Measurements from ENCODE around the gene MEIS2.

MEIS2 gene

DNA sequence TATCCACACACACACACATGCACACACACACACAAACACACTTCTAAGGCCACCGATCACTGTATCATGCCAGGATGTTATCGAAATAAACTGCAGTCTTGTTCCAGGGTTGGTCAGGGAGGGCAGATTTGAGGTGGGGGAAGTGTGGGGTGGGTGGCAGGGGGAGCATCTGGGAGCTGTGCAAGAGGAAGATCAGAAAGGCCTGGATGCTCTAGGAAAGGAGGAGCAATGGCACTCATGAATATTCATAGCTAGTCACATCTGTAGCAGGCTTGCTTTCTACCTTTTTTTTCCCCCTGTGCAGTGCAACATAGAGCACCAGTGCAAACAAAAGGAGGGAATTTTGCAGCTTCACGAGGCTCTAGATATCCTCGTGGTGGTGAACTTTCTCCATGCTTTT is 84.9 kb downstream of the MEIS2 start:
- no peaks in the 10 kb centered on the region for H3K36me3 ChIP-seq (ENCODE audit: control insufficient read depth, insufficient read depth, low read length)
- no peak for DNase-seq
- no peaks in the 10 kb centered on the region for H3K27me3 ChIP-seq (replicated peaks; ENCODE audit: control insufficient read depth, insufficient read depth, low read length, poor library complexity, severe bottlenecking)
- no peaks in the 10 kb centered on the region for H3K9me3 ChIP-seq (ENCODE audit: control insufficient read depth, low read length)
- H3K4me1 ChIP-seq (ENCODE audit: control insufficient read depth, insufficient read depth, low read length, poor library complexity, severe bottlenecking) = no peaks in the 10 kb centered on the region
- H3K4me3 ChIP-seq (ENCODE audit: insufficient read depth, low read depth, low read length, poor library complexity, severe bottlenecking) = no peak overlapping the region
- no peak overlapping the region for H3K27ac ChIP-seq (ENCODE audit: insufficient read depth, low read length, poor library complexity, severe bottlenecking)

DNA sequence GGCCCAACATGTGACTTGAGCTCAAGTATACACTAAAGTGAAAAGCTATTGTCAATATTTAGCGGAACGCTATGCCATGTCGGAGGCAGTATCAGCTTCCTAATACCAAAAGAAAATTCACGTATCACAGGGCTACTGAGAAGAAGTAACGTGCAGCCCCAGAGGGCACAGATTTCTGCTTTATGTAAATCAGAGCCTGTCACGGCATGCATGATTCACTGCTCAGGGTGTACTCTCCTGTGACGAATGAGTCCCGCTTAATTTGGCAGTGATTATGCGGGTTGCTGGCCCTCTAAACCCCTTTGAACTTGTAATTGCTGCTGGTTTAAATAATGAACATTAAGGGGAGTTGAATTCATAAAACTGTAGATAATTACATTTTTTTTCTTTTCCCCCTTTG is 85.3 kb downstream of the MEIS2 start:
- no peak for DNase-seq
- H3K27me3 ChIP-seq (replicated peaks; ENCODE audit: control insufficient read depth, insufficient read depth, low read length, poor library complexity, severe bottlenecking) = no peaks in the 10 kb centered on the region
- no peaks in the 10 kb centered on the region for H3K36me3 ChIP-seq (ENCODE audit: control insufficient read depth, insufficient read depth, low read length)
- H3K27ac ChIP-seq (ENCODE audit: insufficient read depth, low read length, poor library complexity, severe bottlenecking) = no peak overlapping the region
- no peaks in the 10 kb centered on the region for H3K9me3 ChIP-seq (ENCODE audit: control insufficient read depth, low read length)
- H3K4me1 ChIP-seq (ENCODE audit: control insufficient read depth, insufficient read depth, low read length, poor library complexity, severe bottlenecking) = no peaks in the 10 kb centered on the region
- H3K4me3 ChIP-seq (ENCODE audit: insufficient read depth, low read depth, low read length, poor library complexity, severe bottlenecking) = no peak overlapping the region

DNA sequence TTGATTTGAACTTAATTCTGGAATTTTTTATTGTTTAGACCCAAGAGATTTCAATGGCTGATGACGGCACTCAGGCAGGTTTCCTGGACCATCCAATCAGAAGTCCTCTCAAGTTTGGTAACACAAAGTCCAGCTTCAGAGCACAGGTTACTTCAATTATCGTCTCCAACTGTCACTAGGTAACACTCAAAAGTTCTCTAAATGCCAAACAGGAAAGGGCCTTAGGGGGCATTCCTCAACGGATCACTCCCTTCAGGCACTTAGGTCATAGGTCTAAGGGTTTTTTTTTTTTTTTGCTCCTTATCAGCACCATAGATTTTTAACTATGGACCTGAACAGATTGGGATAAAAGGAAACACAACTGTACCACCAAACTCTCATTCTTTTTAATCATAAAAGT is 85.8 kb downstream of the MEIS2 start:
- H3K9me3 ChIP-seq (ENCODE audit: control insufficient read depth, low read length) = no peaks in the 10 kb centered on the region
- no peaks in the 10 kb centered on the region for H3K4me1 ChIP-seq (ENCODE audit: control insufficient read depth, insufficient read depth, low read length, poor library complexity, severe bottlenecking)
- no peaks in the 10 kb centered on the region for H3K27me3 ChIP-seq (replicated peaks; ENCODE audit: control insufficient read depth, insufficient read depth, low read length, poor library complexity, severe bottlenecking)
- no peak overlapping the region for H3K27ac ChIP-seq (ENCODE audit: insufficient read depth, low read length, poor library complexity, severe bottlenecking)
- H3K4me3 ChIP-seq (ENCODE audit: insufficient read depth, low read depth, low read length, poor library complexity, severe bottlenecking) = no peak overlapping the region
- DNase-seq = no peak
- no peaks in the 10 kb centered on the region for H3K36me3 ChIP-seq (ENCODE audit: control insufficient read depth, insufficient read depth, low read length)

DNA sequence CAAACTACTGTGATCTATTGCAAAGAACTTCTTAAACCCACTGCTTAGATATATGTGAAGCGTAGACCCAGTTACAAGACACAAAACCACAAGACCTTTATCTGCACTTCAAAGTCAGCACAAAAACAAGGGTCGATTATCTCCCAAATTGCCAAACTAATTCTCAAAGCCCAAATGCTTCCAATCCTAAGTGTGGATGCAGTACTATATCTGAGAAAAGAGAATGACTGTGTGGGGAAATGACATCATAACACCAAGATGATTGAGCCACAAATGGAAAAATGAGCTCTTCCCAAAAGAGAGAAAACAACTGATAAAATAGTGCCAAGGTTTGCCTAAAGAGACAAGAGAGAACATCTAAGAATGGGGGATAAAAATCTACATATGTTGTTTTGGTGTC is 86.2 kb downstream of the MEIS2 start:
- no peak overlapping the region for H3K27ac ChIP-seq (ENCODE audit: insufficient read depth, low read length, poor library complexity, severe bottlenecking)
- no peak for DNase-seq
- H3K4me3 ChIP-seq (ENCODE audit: insufficient read depth, low read depth, low read length, poor library complexity, severe bottlenecking) = no peak overlapping the region
- no peaks in the 10 kb centered on the region for H3K9me3 ChIP-seq (ENCODE audit: control insufficient read depth, low read length)
- no peaks in the 10 kb centered on the region for H3K4me1 ChIP-seq (ENCODE audit: control insufficient read depth, insufficient read depth, low read length, poor library complexity, severe bottlenecking)
- no peaks in the 10 kb centered on the region for H3K27me3 ChIP-seq (replicated peaks; ENCODE audit: control insufficient read depth, insufficient read depth, low read length, poor library complexity, severe bottlenecking)
- no peaks in the 10 kb centered on the region for H3K36me3 ChIP-seq (ENCODE audit: control insufficient read depth, insufficient read depth, low read length)

DNA sequence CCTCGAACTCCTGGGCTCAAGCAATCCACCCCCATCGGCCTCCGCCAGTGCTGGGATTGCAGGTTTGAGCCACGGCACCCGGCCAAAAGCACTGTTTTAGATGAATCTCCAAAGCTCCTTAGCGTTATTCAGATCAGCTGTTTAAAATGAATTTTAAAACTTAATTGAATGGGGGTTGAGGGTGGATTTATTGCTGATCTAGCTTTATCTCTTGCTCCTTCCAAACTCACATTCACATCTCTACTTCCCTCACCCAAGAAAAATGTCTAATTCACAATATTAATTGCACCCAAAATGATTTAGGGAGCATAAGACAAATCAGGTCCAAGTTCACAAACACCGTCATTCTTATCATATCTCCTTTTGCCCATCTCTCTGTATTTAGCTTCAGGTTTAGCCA is 89.8 kb downstream of the MEIS2 start:
- H3K27ac ChIP-seq (ENCODE audit: insufficient read depth, low read length, poor library complexity, severe bottlenecking) = no peak overlapping the region
- no peaks in the 10 kb centered on the region for H3K27me3 ChIP-seq (replicated peaks; ENCODE audit: control insufficient read depth, insufficient read depth, low read length, poor library complexity, severe bottlenecking)
- no peaks in the 10 kb centered on the region for H3K36me3 ChIP-seq (ENCODE audit: control insufficient read depth, insufficient read depth, low read length)
- no peak overlapping the region for H3K4me3 ChIP-seq (ENCODE audit: insufficient read depth, low read depth, low read length, poor library complexity, severe bottlenecking)
- no peak for DNase-seq
- no peaks in the 10 kb centered on the region for H3K9me3 ChIP-seq (ENCODE audit: control insufficient read depth, low read length)
- H3K4me1 ChIP-seq (ENCODE audit: control insufficient read depth, insufficient read depth, low read length, poor library complexity, severe bottlenecking) = no peaks in the 10 kb centered on the region

DNA sequence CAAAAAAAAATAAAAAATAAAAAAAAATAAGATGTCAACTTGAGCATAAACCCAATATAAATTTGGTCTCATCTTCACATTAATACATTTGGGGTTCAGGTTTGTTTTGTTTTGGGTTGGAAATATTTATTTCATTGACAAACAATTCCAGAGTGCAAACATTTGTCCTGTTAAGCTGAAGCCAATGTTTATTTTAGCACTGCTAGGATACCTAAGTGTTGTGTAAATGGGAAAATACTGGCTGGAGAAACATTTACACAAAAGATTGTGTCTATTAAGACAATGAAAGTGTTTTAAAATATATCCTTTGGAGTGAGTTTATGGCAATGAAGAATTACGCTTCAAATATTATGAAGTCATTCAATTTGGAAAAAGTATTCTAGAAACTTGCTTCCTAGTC is 91.1 kb downstream of the MEIS2 start:
- H3K4me3 ChIP-seq (ENCODE audit: insufficient read depth, low read depth, low read length, poor library complexity, severe bottlenecking) = no peak overlapping the region
- H3K9me3 ChIP-seq (ENCODE audit: control insufficient read depth, low read length) = no peaks in the 10 kb centered on the region
- H3K27ac ChIP-seq (ENCODE audit: insufficient read depth, low read length, poor library complexity, severe bottlenecking) = no peak overlapping the region
- H3K27me3 ChIP-seq (replicated peaks; ENCODE audit: control insufficient read depth, insufficient read depth, low read length, poor library complexity, severe bottlenecking) = no peaks in the 10 kb centered on the region
- H3K36me3 ChIP-seq (ENCODE audit: control insufficient read depth, insufficient read depth, low read length) = no peaks in the 10 kb centered on the region
- no peak for DNase-seq
- H3K4me1 ChIP-seq (ENCODE audit: control insufficient read depth, insufficient read depth, low read length, poor library complexity, severe bottlenecking) = no peaks in the 10 kb centered on the region

DNA sequence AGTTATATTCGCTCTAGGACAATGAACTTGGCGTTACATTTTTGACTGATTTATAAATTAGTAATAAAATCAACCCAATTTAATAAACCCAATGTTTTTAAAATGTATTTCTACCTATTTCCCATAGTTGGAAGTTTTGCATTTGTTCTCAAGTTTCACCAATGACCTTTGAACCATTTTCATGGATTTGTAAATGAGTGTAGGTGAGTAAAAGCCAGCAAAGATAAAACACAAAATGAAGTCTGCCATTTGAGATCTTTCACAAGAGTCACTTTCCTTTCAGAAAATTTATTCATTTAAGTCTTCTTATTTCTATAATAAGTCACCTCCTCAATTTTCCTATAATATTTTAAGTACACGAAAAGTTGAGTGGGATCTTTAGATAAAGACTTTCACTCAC is 92.1 kb downstream of the MEIS2 start:
- H3K4me3 ChIP-seq (ENCODE audit: insufficient read depth, low read depth, low read length, poor library complexity, severe bottlenecking) = no peak overlapping the region
- no peaks in the 10 kb centered on the region for H3K9me3 ChIP-seq (ENCODE audit: control insufficient read depth, low read length)
- no peaks in the 10 kb centered on the region for H3K36me3 ChIP-seq (ENCODE audit: control insufficient read depth, insufficient read depth, low read length)
- H3K27me3 ChIP-seq (replicated peaks; ENCODE audit: control insufficient read depth, insufficient read depth, low read length, poor library complexity, severe bottlenecking) = no peaks in the 10 kb centered on the region
- DNase-seq = no peak
- no peak overlapping the region for H3K27ac ChIP-seq (ENCODE audit: insufficient read depth, low read length, poor library complexity, severe bottlenecking)
- H3K4me1 ChIP-seq (ENCODE audit: control insufficient read depth, insufficient read depth, low read length, poor library complexity, severe bottlenecking) = no peaks in the 10 kb centered on the region

DNA sequence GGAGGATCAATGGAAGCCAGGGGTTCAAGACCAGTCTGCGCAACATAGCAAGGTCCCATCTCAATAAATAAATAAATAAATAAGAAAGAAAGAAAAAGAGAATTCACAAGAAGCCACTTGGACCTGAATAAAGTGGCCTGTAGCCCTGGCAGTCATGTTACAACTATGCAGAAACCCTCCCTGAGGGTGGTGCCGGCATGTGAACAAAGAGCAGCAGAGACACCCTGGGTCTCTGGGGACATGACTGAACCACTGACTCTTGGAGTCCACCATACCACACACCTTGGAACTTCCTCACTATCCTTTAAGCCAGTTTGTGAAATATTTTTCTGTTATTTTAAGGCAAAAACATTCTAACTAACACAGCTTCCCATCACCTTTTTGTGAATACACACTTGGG is 93.0 kb downstream of the MEIS2 start:
- no peaks in the 10 kb centered on the region for H3K27me3 ChIP-seq (replicated peaks; ENCODE audit: control insufficient read depth, insufficient read depth, low read length, poor library complexity, severe bottlenecking)
- H3K4me3 ChIP-seq (ENCODE audit: insufficient read depth, low read depth, low read length, poor library complexity, severe bottlenecking) = no peak overlapping the region
- no peaks in the 10 kb centered on the region for H3K36me3 ChIP-seq (ENCODE audit: control insufficient read depth, insufficient read depth, low read length)
- no peak for DNase-seq
- H3K4me1 ChIP-seq (ENCODE audit: control insufficient read depth, insufficient read depth, low read length, poor library complexity, severe bottlenecking) = no peaks in the 10 kb centered on the region
- H3K9me3 ChIP-seq (ENCODE audit: control insufficient read depth, low read length) = no peaks in the 10 kb centered on the region
- no peak overlapping the region for H3K27ac ChIP-seq (ENCODE audit: insufficient read depth, low read length, poor library complexity, severe bottlenecking)

DNA sequence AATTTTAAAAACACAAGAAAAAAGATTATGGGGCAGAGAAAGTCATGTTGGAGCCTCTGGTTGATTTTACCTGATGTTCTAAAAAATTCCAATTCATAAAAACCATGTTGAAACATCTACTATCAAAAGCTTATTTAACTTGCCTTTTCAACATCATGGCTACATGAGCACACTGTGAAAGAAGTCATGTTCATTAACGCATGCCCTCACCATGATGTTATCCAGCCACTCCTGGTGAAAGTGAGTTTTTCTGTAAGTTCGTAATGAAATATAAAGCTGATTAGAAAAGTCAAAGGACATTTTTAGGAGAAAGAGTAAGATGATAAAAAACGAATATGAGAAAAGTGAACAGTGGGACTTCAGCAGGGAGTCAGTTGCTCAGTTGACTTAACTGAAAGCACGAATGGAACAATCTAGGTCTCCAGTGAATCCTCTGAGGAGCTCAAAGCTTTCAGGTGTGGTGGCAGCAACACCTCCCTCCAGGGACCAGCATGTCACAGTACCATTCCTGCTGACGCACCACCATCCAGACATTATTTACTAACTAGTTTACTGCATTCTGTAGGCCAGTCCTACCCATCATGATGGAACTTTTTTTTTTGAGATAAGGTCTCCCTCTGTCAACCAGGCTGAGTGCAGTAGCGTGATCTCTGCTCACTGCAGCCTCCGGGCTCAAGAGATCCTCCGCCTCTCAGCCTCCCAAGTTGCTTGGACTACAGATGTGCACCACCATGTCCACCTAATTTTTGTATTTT is 95.2 kb downstream of the MEIS2 start:
- Histone ChIP-seq H3K27ac (ENCODE audit: insufficient read depth, low read length, poor library complexity, severe bottlenecking) (no peak overlapping the region), H3K36me3 (ENCODE audit: control insufficient read depth, insufficient read depth, low read length) (no peaks in the 10 kb centered on the region), H3K4me3 (ENCODE audit: insufficient read depth, low read depth, low read length, poor library complexity, severe bottlenecking) (no peak overlapping the region), H3K27me3 (replicated peaks; ENCODE audit: control insufficient read depth, insufficient read depth, low read length, poor library complexity, severe bottlenecking) (no peaks in the 10 kb centered on the region), H3K4me1 (ENCODE audit: control insufficient read depth, insufficient read depth, low read length, poor library complexity, severe bottlenecking) (no peaks in the 10 kb centered on the region), H3K9me3 (ENCODE audit: control insufficient read depth, low read length) (no peaks in the 10 kb centered on the region)
- DNase-seq = no peak

DNA sequence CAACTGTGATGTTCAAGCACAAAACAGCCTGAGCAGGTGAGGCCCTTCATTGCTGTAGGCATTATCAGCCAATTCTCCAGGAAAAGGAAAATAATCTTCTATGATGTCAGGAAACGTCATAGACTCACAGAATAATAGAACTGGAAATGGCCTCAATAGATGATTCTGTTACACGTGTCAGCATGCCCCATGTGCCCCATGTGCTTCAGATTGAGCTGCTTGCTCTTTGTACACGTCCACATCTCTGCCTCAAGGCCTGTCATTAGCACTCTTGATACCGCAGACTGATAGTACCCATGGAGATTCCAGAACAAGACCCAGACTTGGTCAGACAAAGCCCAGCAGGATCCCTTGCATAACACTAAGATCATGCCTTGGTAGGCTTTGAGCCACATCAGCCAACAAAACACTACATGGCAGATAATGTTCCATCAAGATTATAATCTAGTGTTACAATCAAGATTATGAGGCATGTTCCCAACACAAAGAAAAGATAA is 95.9 kb downstream of the MEIS2 start:
- H3K27ac ChIP-seq (ENCODE audit: insufficient read depth, low read length, poor library complexity, severe bottlenecking) = no peak overlapping the region
- no peaks in the 10 kb centered on the region for H3K36me3 ChIP-seq (ENCODE audit: control insufficient read depth, insufficient read depth, low read length)
- DNase-seq = no peak
- H3K27me3 ChIP-seq (replicated peaks; ENCODE audit: control insufficient read depth, insufficient read depth, low read length, poor library complexity, severe bottlenecking) = no peaks in the 10 kb centered on the region
- no peaks in the 10 kb centered on the region for H3K4me1 ChIP-seq (ENCODE audit: control insufficient read depth, insufficient read depth, low read length, poor library complexity, severe bottlenecking)
- no peaks in the 10 kb centered on the region for H3K9me3 ChIP-seq (ENCODE audit: control insufficient read depth, low read length)
- no peak overlapping the region for H3K4me3 ChIP-seq (ENCODE audit: insufficient read depth, low read depth, low read length, poor library complexity, severe bottlenecking)
